Pons (tissue), 1 donor: ENCODE data around the gene TP63.
"Not testable (repeated sequence)": the region's sequence is repeated elsewhere in the genome, so short reads cannot be mapped to it uniquely, and the experiment has no call there.

Experiments
- DNase-seq: peaks from one replicate; pipeline ENCODE4 v3.0.0-alpha.2; 2016; ENCODE audit warnings: low spot score

TP63 gene

GRCh38 chr3:189631373-189631408, at the start of gene TP63:
Gene TP63, plus strand, starts transcription at chr3:189631389. Its CDS starts 127 bp downstream, at chr3:189631516.
- no peak for DNase-seq

GRCh38 chr3:189582179-189582578, 49.0 kb upstream of the TP63 start:
- DNase-seq = no peak

- no peak for DNase-seq
Measured at GRCh38 chr3:189584645-189585044, 46.5 kb upstream of the TP63 start.

- DNase-seq = no peak
Measured at GRCh38 chr3:189586941-189587663, 44.1 kb upstream of the TP63 start.

- DNase-seq = no peak
Measured at GRCh38 chr3:189587664-189588040, 43.5 kb upstream of the TP63 start.

- no peak for DNase-seq
Measured at GRCh38 chr3:189588070-189588469, 43.1 kb upstream of the TP63 start.

GRCh38 chr3:189588475-189589178, 42.6 kb upstream of the TP63 start:
- no peak for DNase-seq

GRCh38 chr3:189589179-189589569, 42.0 kb upstream of the TP63 start:
- no peak for DNase-seq

GRCh38 chr3:189590223-189590622, 41.0 kb upstream of the TP63 start:
- no peak for DNase-seq

- no peak for DNase-seq
Measured at GRCh38 chr3:189593581-189593980, 37.6 kb upstream of the TP63 start.

GRCh38 chr3:189596078-189596979, 34.9 kb upstream of the TP63 start:
- not testable (repeated sequence) for DNase-seq

- no peak for DNase-seq
Measured at GRCh38 chr3:189597918-189598317, 33.3 kb upstream of the TP63 start.

GRCh38 chr3:189598530-189599225, 32.5 kb upstream of the TP63 start:
- no peak for DNase-seq

GRCh38 chr3:189602471-189602870, 28.7 kb upstream of the TP63 start:
- no peak for DNase-seq

GRCh38 chr3:189605717-189606116, 25.5 kb upstream of the TP63 start:
- no peak for DNase-seq

- no peak for DNase-seq
Measured at GRCh38 chr3:189606774-189607173, 24.4 kb upstream of the TP63 start.

GRCh38 chr3:189612641-189613040, 18.5 kb upstream of the TP63 start:
- DNase-seq = not testable (repeated sequence)

GRCh38 chr3:189613122-189613521, 18.1 kb upstream of the TP63 start:
- no peak for DNase-seq

- no peak for DNase-seq
Measured at GRCh38 chr3:189621948-189622603, 9.1 kb upstream of the TP63 start.

GRCh38 chr3:189622629-189623028, 8.6 kb upstream of the TP63 start:
- DNase-seq = no peak

GRCh38 chr3:189624130-189624529, 7.1 kb upstream of the TP63 start:
- DNase-seq = no peak

- no peak for DNase-seq
Measured at GRCh38 chr3:189625071-189625470, 6.1 kb upstream of the TP63 start.
